Small intestine (tissue), 7 donors: ENCODE measurements around the gene SYNPO2. TPM values are rescaled to one million over a fixed set of nuclear protein-coding genes. Genes with fewer than 3 reads are reported as not detected.

Source experiments
- DNase-seq, 2 donors: peaks; one replicate each; pipeline versions ENCODE4 v3.0.0 to v3.0.0-alpha.2; 2013
- FAIRE-seq: peaks from 2 replicates; lab custom pipeline; 2012; peaks lifted over from hg19 to GRCh38; lab: Jason Lieb, UNC
- H3K27ac ChIP-seq, 3 donors: one replicate each; pipeline ENCODE4 v1.5.1; 2013; ENCODE audit warnings: low read length in 2 of 3, mild to moderate bottlenecking in 2 of 3, control low read depth in 1 of 3, inconsistent platforms in 1 of 3, low read depth in 1 of 3, moderate library complexity in 1 of 3
- H3K27me3 ChIP-seq, 3 donors: one replicate each; pipeline ENCODE4 v1.6.1; 2013; ENCODE audit warnings: low read length in 3 of 3, inconsistent platforms in 1 of 3; ENCODE audit not compliant: control insufficient read depth in 3 of 3, insufficient read depth in 3 of 3
- H3K36me3 ChIP-seq, 3 donors: one replicate each; pipeline ENCODE4 v1.6.1; 2013; ENCODE audit warnings: low read length in 3 of 3, inconsistent platforms in 1 of 3, low read depth in 1 of 3, mild to moderate bottlenecking in 1 of 3, moderate library complexity in 1 of 3; ENCODE audit not compliant: control insufficient read depth in 3 of 3, insufficient read depth in 2 of 3
- H3K4me1 ChIP-seq, 3 donors: one replicate each; pipeline ENCODE4 v1.6.1; 2013; ENCODE audit warnings: low read length in 2 of 3, inconsistent platforms in 1 of 3, low read depth in 1 of 3, mild to moderate bottlenecking in 1 of 3, moderate library complexity in 1 of 3; ENCODE audit not compliant: control insufficient read depth in 3 of 3, insufficient read depth in 2 of 3
- H3K4me3 ChIP-seq, 3 donors: one replicate each; pipeline ENCODE4 v1.5.1; 2013; ENCODE audit warnings: low read length in 3 of 3, control low read depth in 1 of 3, inconsistent platforms in 1 of 3, low read depth in 1 of 3, mild to moderate bottlenecking in 1 of 3, moderate library complexity in 1 of 3
- H3K9me3 ChIP-seq, 2 donors: one replicate each; pipeline ENCODE4 v1.6.1; 2013; ENCODE audit warnings: low read depth in 1 of 2, low read length in 1 of 2; ENCODE audit not compliant: control insufficient read depth in 2 of 2, insufficient read depth in 1 of 2
- WGBS, 3 donors: extraction: QIAGEN DNeasy Blood & Tissue Kit; methylation state at CpG; one replicate each; pipeline ENCODE4 v1.1.7; 2013; 5-methylcytosine and 5-hydroxymethylcytosine counted together
- polyA plus RNA-seq, 4 donors: library from polyadenylated mRNA; stranded (reverse) in 3 of 4; unstranded in 1 of 4; fragments of 200-250 nt in 3 of 4; fragments of 120-200 nt in 1 of 4; gene quantifications; one replicate each; pipeline versions ENCODE4 v1.2.1 to v1.2.3, GENCODE V29; 2013
- donor health status: healthy with polysubstance abuse.
- donor health status: control.
- donor health status: control.
- donor health status: Bipolar disorder and iron deficiency.
- donor health status: healthy.

SYNPO2 gene
- polyA plus RNA-seq, 4 donors: 1.1 to 25.3 (median 10.1) TPM

- Histone ChIP-seq H3K4me3 (no peak overlapping the region), H3K27ac (no peak overlapping the region), H3K9me3 (no peaks in the 10 kb centered on the region), H3K36me3 (no peaks in the 10 kb centered on the region), H3K4me1 (peaks cover 0 to 6% (median 0%) of the 10 kb centered on the region in 3 donors), H3K27me3 (no peaks in the 10 kb centered on the region)
- DNase-seq: no peak
- no peak for FAIRE-seq
These were observed 73.9 kb downstream of the SYNPO2 start for GRCh38 chr4:118962540-118962939.

- no peak for FAIRE-seq
- WGBS, 3 donors: 45 to 48% (median 46%) methylated on average over 3 of the region's 3 CpGs
- H3K4me1 ChIP-seq: peaks cover 0 to 17% (median 8%) of the 10 kb centered on the region in 3 donors
- DNase-seq: no peak
- no peaks in the 10 kb centered on the region for H3K27me3 ChIP-seq
- H3K9me3 ChIP-seq: no peaks in the 10 kb centered on the region
- no peaks in the 10 kb centered on the region for H3K36me3 ChIP-seq
- no peak overlapping the region for H3K27ac ChIP-seq
- H3K4me3 ChIP-seq: no peak overlapping the region
These were observed 76.3 kb downstream of the SYNPO2 start for GRCh38 chr4:118964891-118965411.

GRCh38 chr4:118967393-118967792 lies 78.7 kb downstream of the SYNPO2 start:
- peaks cover 0 to 17% (median 8%) of the 10 kb centered on the region in 3 donors for H3K4me1 ChIP-seq
- H3K4me3 ChIP-seq: no peak overlapping the region
- no peak for FAIRE-seq
- DNase-seq: no peak
- H3K9me3 ChIP-seq: no peaks in the 10 kb centered on the region
- 76 to 88% (median 84%) methylated on average over 2 of the region's 2 CpGs for WGBS, 3 donors
- H3K27me3 ChIP-seq: no peaks in the 10 kb centered on the region
- H3K27ac ChIP-seq: peak overlapping the region in 2 of 3 donors; percentile 69 to 85
- H3K36me3 ChIP-seq: no peaks in the 10 kb centered on the region

- peak overlapping the region; percentile 69 to 84 (median 72) for H3K27ac ChIP-seq
- WGBS, 3 donors: 9 to 35% (median 19%) methylated on average over 1 of the region's 1 CpG
- H3K4me3 ChIP-seq: no peak overlapping the region
- H3K36me3 ChIP-seq: no peaks in the 10 kb centered on the region
- H3K27me3 ChIP-seq: no peaks in the 10 kb centered on the region
- FAIRE-seq (no peak), DNase-seq (peak; percentile 73)
- peaks cover 0 to 17% (median 8%) of the 10 kb centered on the region in 3 donors for H3K4me1 ChIP-seq
- H3K9me3 ChIP-seq: no peaks in the 10 kb centered on the region
These were observed 79.4 kb downstream of the SYNPO2 start for GRCh38 chr4:118968005-118968404.

- FAIRE-seq (no peak), DNase-seq (peak; percentile 28 to 46)
- Histone ChIP-seq H3K36me3 (no peaks in the 10 kb centered on the region), H3K9me3 (no peaks in the 10 kb centered on the region), H3K4me3 (no peak overlapping the region), H3K27ac (peak overlapping the region; percentile 69 to 84 (median 72)), H3K4me1 (peaks cover 0 to 17% (median 8%) of the 10 kb centered on the region in 3 donors), H3K27me3 (no peaks in the 10 kb centered on the region)
- WGBS, 3 donors: 12 to 41% (median 26%) methylated on average over 6 of the region's 6 CpGs
These were observed 80.2 kb downstream of the SYNPO2 start for GRCh38 chr4:118968813-118969212.

GRCh38 chr4:118969359-118969758 lies 80.7 kb downstream of the SYNPO2 start:
- peak; percentile 53 to 67 for DNase-seq
- peak overlapping the region in 1 of 3 donors; percentile 19 for H3K27ac ChIP-seq
- peak; percentile 33 for FAIRE-seq
- H3K9me3 ChIP-seq: no peaks in the 10 kb centered on the region
- no peak overlapping the region for H3K4me3 ChIP-seq
- WGBS, 3 donors: 10 to 29% (median 27%) methylated on average over 5 of the region's 5 CpGs
- no peaks in the 10 kb centered on the region for H3K27me3 ChIP-seq
- H3K36me3 ChIP-seq: no peaks in the 10 kb centered on the region
- peaks cover 0 to 17% (median 8%) of the 10 kb centered on the region in 3 donors for H3K4me1 ChIP-seq

- 79 to 97% (median 81%) methylated on average over 2 of the region's 2 CpGs for WGBS, 3 donors
- FAIRE-seq (no peak), DNase-seq (no peak)
- Histone ChIP-seq H3K27me3 (no peaks in the 10 kb centered on the region), H3K36me3 (no peaks in the 10 kb centered on the region), H3K9me3 (no peaks in the 10 kb centered on the region), H3K4me1 (peaks cover 0 to 28% (median 8%) of the 10 kb centered on the region in 3 donors), H3K4me3 (no peak overlapping the region), H3K27ac (no peak overlapping the region)
These were observed 83.5 kb downstream of the SYNPO2 start for GRCh38 chr4:118972167-118972566.

- H3K9me3 ChIP-seq: no peaks in the 10 kb centered on the region
- H3K36me3 ChIP-seq: no peaks in the 10 kb centered on the region
- FAIRE-seq (no peak), DNase-seq (no peak)
- no peak overlapping the region for H3K4me3 ChIP-seq
- peaks cover 0 to 20% (median 8%) of the 10 kb centered on the region in 3 donors for H3K4me1 ChIP-seq
- WGBS, 3 donors: 51 to 70% (median 60%) methylated on average over 6 of the region's 6 CpGs
- H3K27me3 ChIP-seq: no peaks in the 10 kb centered on the region
- H3K27ac ChIP-seq: no peak overlapping the region
These were observed 84.6 kb downstream of the SYNPO2 start for GRCh38 chr4:118973295-118973694.

GRCh38 chr4:118974758-118975157 lies 86.1 kb downstream of the SYNPO2 start:
- no peaks in the 10 kb centered on the region for H3K27me3 ChIP-seq
- WGBS, 3 donors: 42 to 56% (median 55%) methylated on average over 2 of the region's 2 CpGs
- H3K36me3 ChIP-seq: no peaks in the 10 kb centered on the region
- FAIRE-seq (no peak), DNase-seq (no peak)
- H3K27ac ChIP-seq: peak overlapping the region in 2 of 3 donors; percentile 9 to 32
- no peaks in the 10 kb centered on the region for H3K9me3 ChIP-seq
- H3K4me3 ChIP-seq: no peak overlapping the region
- peaks cover 0 to 13% (median 0%) of the 10 kb centered on the region in 3 donors for H3K4me1 ChIP-seq
